ENCODE measurements around the gene MMD2.

MMD2 gene

DNA sequence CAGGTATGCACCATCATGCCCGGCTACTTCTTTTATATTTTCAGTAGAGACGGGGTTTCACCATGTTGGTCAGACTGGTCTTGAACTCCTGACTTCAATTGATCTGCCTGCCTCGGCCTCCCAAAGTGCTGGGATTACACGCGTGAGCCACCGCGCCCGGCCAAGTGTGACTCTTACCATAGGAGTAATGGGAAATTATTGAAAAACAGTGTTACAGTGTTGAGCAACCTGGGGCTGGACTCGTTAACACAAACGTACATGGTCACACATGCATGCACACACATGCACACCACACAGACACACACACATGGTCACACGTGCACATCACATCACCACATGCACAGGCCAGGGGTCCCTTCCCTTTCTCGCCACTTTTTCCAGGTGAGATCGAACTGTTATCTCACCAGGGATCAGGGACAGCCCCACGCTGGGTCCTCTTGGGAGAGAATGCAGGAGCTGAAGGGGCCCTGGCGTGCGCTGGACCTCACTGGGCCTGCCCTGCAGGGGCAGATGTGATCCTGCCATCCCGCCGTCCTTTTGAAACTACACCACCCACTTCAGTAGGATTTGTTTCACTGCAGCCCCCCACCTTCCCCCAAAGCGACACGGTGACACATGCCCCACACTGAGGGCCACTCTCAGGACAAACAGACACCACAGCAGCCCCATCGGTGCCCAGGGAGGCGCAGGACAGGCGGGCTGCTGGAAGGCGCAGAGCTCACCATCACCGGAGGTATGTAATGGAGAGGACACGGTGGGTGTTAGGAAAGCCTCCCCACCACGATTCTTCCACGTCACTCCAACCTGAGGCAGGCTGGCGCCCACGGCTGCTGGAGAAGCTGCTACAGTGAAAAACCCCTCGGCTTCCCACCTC, 85.7 kb downstream of the MMD2 start:
- Histone ChIP-seq H3K27me3 (ENCODE audit: control insufficient read depth in 2 of 2, insufficient read depth in 2 of 2, low read length in 2 of 2) (peaks cover 0 to 3% of the 10 kb centered on the region in 2 donors), H3K9ac (ENCODE audit: low read depth in 1 of 2, low read length in 2 of 2) (no peak overlapping the region), H3K36me3 (ENCODE audit: control insufficient read depth in 2 of 2, insufficient read depth in 2 of 2, low read length in 2 of 2) (no peaks in the 10 kb centered on the region), H3K27ac (ENCODE audit: low read depth in 2 of 2, low read length in 2 of 2) (no peak overlapping the region), H3K4me1 (ENCODE audit: control insufficient read depth in 2 of 2, insufficient read depth in 2 of 2, low read length in 2 of 2) (no peaks in the 10 kb centered on the region), H3K4me3 (ENCODE audit: low read length in 2 of 2) (no peak overlapping the region), H3K9me3 (ENCODE audit: control insufficient read depth in 2 of 2, low read length in 2 of 2) (peaks cover 0 to 1% of the 10 kb centered on the region in 2 donors)

DNA sequence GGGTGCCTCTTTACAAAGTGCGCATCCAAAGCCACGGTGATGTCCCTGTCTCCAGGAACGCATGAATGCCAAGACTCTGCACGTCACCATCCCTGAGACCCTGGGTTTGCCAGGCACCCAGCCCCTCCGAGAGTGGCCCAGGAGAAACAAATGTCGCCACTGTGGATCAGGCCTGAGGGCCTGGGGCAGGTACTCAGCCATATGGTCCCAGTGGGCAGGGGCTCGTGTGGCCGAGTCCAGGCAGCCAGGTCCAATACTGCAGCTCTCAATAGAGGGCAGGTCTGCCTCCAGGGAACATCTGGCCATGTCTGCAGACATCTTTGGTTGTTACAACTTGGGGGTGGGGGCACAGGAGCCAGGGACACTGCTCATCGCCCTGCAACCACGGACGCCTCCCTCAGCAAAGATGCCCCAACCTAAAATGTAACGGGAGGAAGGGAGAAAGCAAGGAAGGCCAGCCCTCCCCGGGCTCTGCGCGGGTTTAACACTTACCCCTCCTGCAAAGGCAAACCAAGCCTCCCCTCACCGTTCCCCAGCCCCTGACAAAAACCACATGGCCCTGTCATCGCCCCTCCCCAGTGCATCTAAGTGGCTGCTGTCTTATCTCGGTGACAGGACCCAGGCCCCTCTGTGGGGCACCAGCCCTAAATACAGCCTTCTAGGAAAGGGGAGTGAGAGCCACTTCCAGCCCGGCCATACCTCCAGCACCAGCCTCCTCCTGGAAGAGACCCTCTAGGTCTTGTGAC, 86.9 kb downstream of the MMD2 start:
- H3K9me3 ChIP-seq (ENCODE audit: control insufficient read depth in 2 of 2, low read length in 2 of 2) = peaks cover 0 to 2% of the 10 kb centered on the region in 2 donors
- H3K27me3 ChIP-seq (ENCODE audit: control insufficient read depth in 2 of 2, insufficient read depth in 2 of 2, low read length in 2 of 2) = peaks cover 0 to 3% of the 10 kb centered on the region in 2 donors
- H3K27ac ChIP-seq (ENCODE audit: low read depth in 2 of 2, low read length in 2 of 2) = no peak overlapping the region
- H3K36me3 ChIP-seq (ENCODE audit: control insufficient read depth in 2 of 2, insufficient read depth in 2 of 2, low read length in 2 of 2) = no peaks in the 10 kb centered on the region
- H3K4me3 ChIP-seq (ENCODE audit: low read length in 2 of 2) = no peak overlapping the region
- H3K4me1 ChIP-seq (ENCODE audit: control insufficient read depth in 2 of 2, insufficient read depth in 2 of 2, low read length in 2 of 2) = no peaks in the 10 kb centered on the region
- H3K9ac ChIP-seq (ENCODE audit: low read depth in 1 of 2, low read length in 2 of 2) = no peak overlapping the region

DNA sequence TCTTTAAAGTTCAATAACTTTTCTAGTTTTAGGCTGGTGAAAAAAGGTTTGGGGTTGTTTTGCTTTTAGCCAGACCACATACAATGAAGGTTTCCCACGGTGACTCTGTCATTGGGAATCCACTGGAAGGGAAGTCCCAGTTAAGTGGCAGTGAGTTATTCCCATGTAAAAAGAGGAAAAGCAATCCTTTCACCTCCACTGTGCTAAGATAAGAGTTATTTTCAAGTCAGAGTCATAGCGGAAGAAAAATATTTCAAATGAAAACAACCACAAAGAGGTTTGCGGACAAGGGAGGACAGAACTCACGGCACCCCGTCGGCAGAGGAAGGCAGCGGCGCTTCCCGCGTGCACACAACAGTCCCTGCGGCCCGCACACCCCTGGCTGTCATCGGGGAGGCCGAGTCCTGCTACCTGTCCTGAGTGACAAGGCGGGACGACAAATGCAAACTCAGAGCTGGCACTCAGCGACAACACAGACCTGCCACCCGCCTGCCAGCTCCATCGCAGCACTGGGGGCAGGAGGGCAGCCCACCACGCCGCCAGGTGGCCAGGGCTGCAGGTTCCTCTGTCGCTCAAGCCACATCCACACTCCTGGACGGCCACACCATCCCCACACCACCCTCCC, 87.8 kb downstream of the MMD2 start:
- Histone ChIP-seq H3K27ac (ENCODE audit: low read depth in 2 of 2, low read length in 2 of 2) (no peak overlapping the region), H3K4me1 (ENCODE audit: control insufficient read depth in 2 of 2, insufficient read depth in 2 of 2, low read length in 2 of 2) (no peaks in the 10 kb centered on the region), H3K27me3 (ENCODE audit: control insufficient read depth in 2 of 2, insufficient read depth in 2 of 2, low read length in 2 of 2) (peaks cover 0 to 3% of the 10 kb centered on the region in 2 donors), H3K36me3 (ENCODE audit: control insufficient read depth in 2 of 2, insufficient read depth in 2 of 2, low read length in 2 of 2) (no peaks in the 10 kb centered on the region), H3K9me3 (ENCODE audit: control insufficient read depth in 2 of 2, low read length in 2 of 2) (peaks cover 0 to 2% of the 10 kb centered on the region in 2 donors), H3K9ac (ENCODE audit: low read depth in 1 of 2, low read length in 2 of 2) (no peak overlapping the region), H3K4me3 (ENCODE audit: low read length in 2 of 2) (no peak overlapping the region)

DNA sequence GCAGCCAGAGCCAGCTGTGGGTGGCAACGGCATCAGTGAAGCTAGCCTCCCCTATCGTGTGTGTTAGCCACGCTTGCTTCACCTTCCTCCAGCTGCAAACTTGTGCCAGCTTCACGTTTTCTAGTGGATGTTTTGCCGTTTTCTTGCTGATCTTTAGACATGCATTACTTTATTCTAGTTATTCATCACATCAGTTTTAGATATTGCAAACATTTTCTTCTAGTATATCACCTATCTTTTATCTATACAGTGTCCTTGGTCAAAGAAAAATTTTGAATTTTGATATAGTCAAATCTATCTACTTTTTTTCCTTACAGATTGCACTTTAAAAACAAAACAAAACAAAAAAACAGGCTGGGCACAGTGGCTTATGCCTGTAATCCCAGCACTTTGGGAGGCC, 90.5 kb downstream of the MMD2 start:
- no peak overlapping the region for H3K9ac ChIP-seq (ENCODE audit: low read depth in 1 of 2, low read length in 2 of 2)
- H3K9me3 ChIP-seq (ENCODE audit: control insufficient read depth in 2 of 2, low read length in 2 of 2) = peaks cover 0 to 2% of the 10 kb centered on the region in 2 donors
- peaks cover 0 to 3% of the 10 kb centered on the region in 2 donors for H3K27me3 ChIP-seq (ENCODE audit: control insufficient read depth in 2 of 2, insufficient read depth in 2 of 2, low read length in 2 of 2)
- H3K4me1 ChIP-seq (ENCODE audit: control insufficient read depth in 2 of 2, insufficient read depth in 2 of 2, low read length in 2 of 2) = no peaks in the 10 kb centered on the region
- H3K4me3 ChIP-seq (ENCODE audit: low read length in 2 of 2) = no peak overlapping the region
- H3K36me3 ChIP-seq (ENCODE audit: control insufficient read depth in 2 of 2, insufficient read depth in 2 of 2, low read length in 2 of 2) = no peaks in the 10 kb centered on the region
- no peak overlapping the region for H3K27ac ChIP-seq (ENCODE audit: low read depth in 2 of 2, low read length in 2 of 2)

DNA sequence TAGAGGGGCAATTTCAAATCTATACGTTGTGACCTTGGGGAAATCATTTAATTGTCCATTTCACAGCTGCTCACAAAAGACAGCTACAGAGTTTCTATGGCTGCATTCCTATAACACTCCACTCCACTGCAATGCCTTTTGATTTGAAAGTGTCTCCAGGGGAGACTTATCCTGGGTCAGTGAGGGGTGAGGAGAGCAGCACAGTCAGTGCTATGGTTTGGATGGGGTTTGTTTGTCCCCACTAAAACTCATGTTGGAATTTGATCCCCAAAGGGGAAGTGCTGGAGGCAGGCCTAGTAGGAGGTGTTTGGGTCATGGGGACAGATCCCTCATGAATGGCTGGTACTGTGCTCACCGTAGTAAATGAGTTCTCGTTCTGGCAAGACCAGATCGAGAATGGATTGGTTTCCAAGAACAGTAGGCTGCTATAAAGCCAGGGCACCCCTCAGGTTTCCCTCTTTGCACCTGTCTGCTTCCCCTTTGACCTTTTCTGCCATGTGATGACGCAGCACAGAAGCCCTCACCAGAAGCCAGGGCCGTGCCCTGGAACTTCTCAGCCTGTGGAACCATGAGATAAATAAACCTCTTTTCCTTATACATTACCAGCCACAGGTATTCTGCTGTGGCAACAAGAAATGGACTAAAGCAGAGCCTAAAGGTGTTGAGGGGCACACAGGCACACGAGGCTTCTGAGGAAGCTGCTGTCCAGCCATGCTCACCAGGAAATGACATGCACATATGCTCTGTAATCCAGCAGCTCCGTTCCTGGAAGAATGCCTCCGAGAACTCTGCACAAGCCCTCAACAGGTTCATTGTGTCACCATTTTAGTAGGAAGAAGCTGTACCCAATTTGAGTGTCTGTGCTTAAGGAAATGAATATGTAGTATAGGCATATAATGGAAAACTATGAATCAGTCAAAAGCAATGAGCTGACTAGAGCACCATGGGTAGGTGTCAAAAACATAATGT, 92.2 kb downstream of the MMD2 start:
- no peaks in the 10 kb centered on the region for H3K36me3 ChIP-seq (ENCODE audit: control insufficient read depth in 2 of 2, insufficient read depth in 2 of 2, low read length in 2 of 2)
- no peak overlapping the region for H3K4me3 ChIP-seq (ENCODE audit: low read length in 2 of 2)
- peaks cover 0 to 2% of the 10 kb centered on the region in 2 donors for H3K9me3 ChIP-seq (ENCODE audit: control insufficient read depth in 2 of 2, low read length in 2 of 2)
- no peak overlapping the region for H3K27ac ChIP-seq (ENCODE audit: low read depth in 2 of 2, low read length in 2 of 2)
- H3K4me1 ChIP-seq (ENCODE audit: control insufficient read depth in 2 of 2, insufficient read depth in 2 of 2, low read length in 2 of 2) = no peaks in the 10 kb centered on the region
- H3K9ac ChIP-seq (ENCODE audit: low read depth in 1 of 2, low read length in 2 of 2) = no peak overlapping the region
- peaks cover 0 to 3% of the 10 kb centered on the region in 2 donors for H3K27me3 ChIP-seq (ENCODE audit: control insufficient read depth in 2 of 2, insufficient read depth in 2 of 2, low read length in 2 of 2)

DNA sequence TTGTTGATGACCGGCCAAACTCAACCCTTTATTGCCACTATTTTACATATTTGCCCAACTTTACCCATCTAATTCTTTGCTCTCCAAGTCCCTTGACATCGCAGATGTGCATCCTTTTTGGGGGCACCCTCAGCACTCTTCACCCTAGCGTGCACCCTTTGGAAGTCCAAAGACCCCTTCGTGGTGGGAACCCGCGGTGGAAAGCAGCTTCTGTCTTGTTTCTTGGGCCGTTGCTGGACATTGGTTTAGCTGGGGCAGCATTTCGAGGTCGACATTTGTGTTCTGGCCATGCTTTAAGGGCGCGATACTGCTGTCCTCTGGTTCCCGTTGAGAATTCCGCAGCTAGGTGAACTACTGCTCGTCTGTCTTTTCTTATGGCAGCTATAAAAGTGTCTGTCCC, 96.8 kb downstream of the MMD2 start:
- Histone ChIP-seq H3K27ac (ENCODE audit: low read depth in 2 of 2, low read length in 2 of 2) (no peak overlapping the region), H3K9me3 (ENCODE audit: control insufficient read depth in 2 of 2, low read length in 2 of 2) (peaks cover 0 to 2% of the 10 kb centered on the region in 2 donors), H3K9ac (ENCODE audit: low read depth in 1 of 2, low read length in 2 of 2) (no peak overlapping the region), H3K27me3 (ENCODE audit: control insufficient read depth in 2 of 2, insufficient read depth in 2 of 2, low read length in 2 of 2) (no peaks in the 10 kb centered on the region), H3K4me1 (ENCODE audit: control insufficient read depth in 2 of 2, insufficient read depth in 2 of 2, low read length in 2 of 2) (no peaks in the 10 kb centered on the region), H3K4me3 (ENCODE audit: low read length in 2 of 2) (peak overlapping the region in 1 of 2 donors; percentile 32), H3K36me3 (ENCODE audit: control insufficient read depth in 2 of 2, insufficient read depth in 2 of 2, low read length in 2 of 2) (no peaks in the 10 kb centered on the region)

DNA sequence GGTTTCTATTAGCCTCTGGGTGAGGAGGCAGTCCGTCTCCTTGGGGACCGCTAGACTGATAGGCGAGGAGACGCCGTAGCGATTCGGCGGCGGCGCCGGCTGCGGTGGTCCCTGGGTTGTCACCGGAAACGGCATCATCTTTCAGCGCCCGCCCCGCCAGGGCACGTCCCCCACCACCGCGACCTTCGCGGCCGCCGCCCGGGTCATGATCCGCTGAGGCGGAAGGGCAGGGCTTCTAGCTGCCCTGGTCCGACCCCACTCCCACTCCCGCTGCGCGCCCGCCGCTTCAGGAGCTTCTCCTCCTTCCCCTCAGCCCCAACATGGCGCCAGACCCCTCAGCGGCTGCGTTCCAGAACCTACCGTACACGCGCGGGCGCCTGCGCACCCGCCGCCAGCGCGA, 97.3 kb downstream of the MMD2 start, which contains the start of gene PAPOLB:
PAPOLB (minus strand) TSS at position 358 of the 400 bp plus-strand sequence; CDS start at position 138, 220 bp downstream.
- H3K36me3 ChIP-seq (ENCODE audit: control insufficient read depth in 2 of 2, insufficient read depth in 2 of 2, low read length in 2 of 2) = no peaks in the 10 kb centered on the region
- H3K4me1 ChIP-seq (ENCODE audit: control insufficient read depth in 2 of 2, insufficient read depth in 2 of 2, low read length in 2 of 2) = no peaks in the 10 kb centered on the region
- H3K27me3 ChIP-seq (ENCODE audit: control insufficient read depth in 2 of 2, insufficient read depth in 2 of 2, low read length in 2 of 2) = no peaks in the 10 kb centered on the region
- H3K4me3 ChIP-seq (ENCODE audit: low read length in 2 of 2) = peak within 1 kb of the TSS in 1 of 2 donors; percentile 32
- no peak within 1 kb of the TSS for H3K9ac ChIP-seq (ENCODE audit: low read depth in 1 of 2, low read length in 2 of 2)
- H3K27ac ChIP-seq (ENCODE audit: low read depth in 2 of 2, low read length in 2 of 2) = no peak within 1 kb of the TSS
- H3K9me3 ChIP-seq (ENCODE audit: control insufficient read depth in 2 of 2, low read length in 2 of 2) = peaks cover 0 to 2% of the 10 kb centered on the region in 2 donors

DNA sequence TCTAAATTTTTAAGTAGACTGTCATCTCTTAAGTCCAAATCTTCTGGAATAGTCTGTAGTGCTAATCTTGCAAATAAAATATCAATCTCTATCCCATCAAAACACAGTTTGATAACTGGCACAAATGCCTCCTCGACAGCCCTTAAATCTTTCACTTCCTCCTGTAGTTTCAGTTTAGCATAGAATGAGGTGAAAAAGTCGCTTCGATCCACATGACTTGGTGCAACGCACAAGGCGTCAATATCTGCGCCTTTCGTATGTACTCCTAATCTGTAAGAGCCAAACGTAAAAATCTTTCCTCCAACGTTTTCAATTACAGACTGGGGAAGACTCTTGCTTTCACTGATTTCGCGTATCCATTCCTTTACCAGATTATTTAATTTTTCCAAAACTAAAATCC, 97.8 kb downstream of the MMD2 start:
- Histone ChIP-seq H3K9me3 (ENCODE audit: control insufficient read depth in 2 of 2, low read length in 2 of 2) (peaks cover 0 to 2% of the 10 kb centered on the region in 2 donors), H3K4me3 (ENCODE audit: low read length in 2 of 2) (peak overlapping the region in 1 of 2 donors; percentile 32), H3K36me3 (ENCODE audit: control insufficient read depth in 2 of 2, insufficient read depth in 2 of 2, low read length in 2 of 2) (no peaks in the 10 kb centered on the region)

DNA sequence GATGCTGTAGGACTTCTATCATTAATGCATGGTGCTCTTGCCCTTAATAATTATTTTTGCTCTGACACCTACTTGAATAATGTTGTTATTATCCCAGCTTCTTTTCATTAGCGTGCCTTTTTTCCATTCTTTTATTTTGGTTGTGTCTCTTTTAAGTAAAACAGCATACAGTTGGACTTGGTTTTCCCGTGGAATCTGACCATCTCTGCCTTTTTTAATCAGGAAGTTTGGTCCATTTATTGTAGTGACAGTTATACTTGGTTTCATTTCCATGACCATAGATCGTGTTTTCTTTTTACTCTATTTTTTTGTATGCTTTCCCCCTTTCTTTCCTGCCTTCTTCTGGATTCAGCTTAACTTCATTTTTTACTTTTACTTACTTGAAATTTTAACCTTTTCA, 101.8 kb downstream of the MMD2 start:
- Histone ChIP-seq H3K27ac (ENCODE audit: low read depth in 2 of 2, low read length in 2 of 2) (no peak overlapping the region), H3K9ac (ENCODE audit: low read depth in 1 of 2, low read length in 2 of 2) (no peak overlapping the region), H3K36me3 (ENCODE audit: control insufficient read depth in 2 of 2, insufficient read depth in 2 of 2, low read length in 2 of 2) (no peaks in the 10 kb centered on the region), H3K4me3 (ENCODE audit: low read length in 2 of 2) (no peak overlapping the region), H3K27me3 (ENCODE audit: control insufficient read depth in 2 of 2, insufficient read depth in 2 of 2, low read length in 2 of 2) (no peaks in the 10 kb centered on the region), H3K4me1 (ENCODE audit: control insufficient read depth in 2 of 2, insufficient read depth in 2 of 2, low read length in 2 of 2) (no peaks in the 10 kb centered on the region), H3K9me3 (ENCODE audit: control insufficient read depth in 2 of 2, low read length in 2 of 2) (peaks cover 0 to 2% of the 10 kb centered on the region in 2 donors)

More for the DNA sequence above, 97.8 kb downstream of the MMD2 start:
- Histone ChIP-seq H3K4me1 (ENCODE audit: control insufficient read depth in 2 of 2, insufficient read depth in 2 of 2, low read length in 2 of 2) (no peaks in the 10 kb centered on the region), H3K9ac (ENCODE audit: low read depth in 1 of 2, low read length in 2 of 2) (no peak overlapping the region), H3K27me3 (ENCODE audit: control insufficient read depth in 2 of 2, insufficient read depth in 2 of 2, low read length in 2 of 2) (no peaks in the 10 kb centered on the region), H3K27ac (ENCODE audit: low read depth in 2 of 2, low read length in 2 of 2) (no peak overlapping the region)
